HG02885 (cell line): ENCODE data around the gene PRIMA1.

Experiments
- ATAC-seq: cut with Tn5 transposase; IDR thresholded peaks from one replicate; pipeline ENCODE4 v1.9.1; 2021; ENCODE audit warnings: mild to moderate bottlenecking; ENCODE audit not compliant: unreplicated experiment, poor library complexity

PRIMA1 gene

GRCh38 chr14:93734086-93734822 is 54.0 kb downstream of the PRIMA1 start:
- ATAC-seq, result no peak

- no peak for ATAC-seq
Measured at GRCh38 chr14:93733631-93734030, 54.7 kb downstream of the PRIMA1 start.

GRCh38 chr14:93733231-93733630 is 55.1 kb downstream of the PRIMA1 start:
- no peak for ATAC-seq

- no peak for ATAC-seq
Measured at GRCh38 chr14:93732524-93732923, 55.8 kb downstream of the PRIMA1 start.

- ATAC-seq, result no peak
Measured at GRCh38 chr14:93731753-93732152, 56.5 kb downstream of the PRIMA1 start.

GRCh38 chr14:93729993-93730392 is 58.3 kb downstream of the PRIMA1 start:
- no peak for ATAC-seq

GRCh38 chr14:93728651-93729016 is 59.7 kb downstream of the PRIMA1 start:
- ATAC-seq, result no peak

- no peak for ATAC-seq
Measured at GRCh38 chr14:93727917-93728650, 60.2 kb downstream of the PRIMA1 start.

GRCh38 chr14:93727039-93727740 is 61.1 kb downstream of the PRIMA1 start:
- ATAC-seq, result no peak

GRCh38 chr14:93725993-93726392 is 62.3 kb downstream of the PRIMA1 start:
- ATAC-seq, result no peak

- ATAC-seq, result no peak
Measured at GRCh38 chr14:93725002-93725582, 63.2 kb downstream of the PRIMA1 start.

GRCh38 chr14:93723001-93723400 is 65.3 kb downstream of the PRIMA1 start:
- no peak for ATAC-seq

GRCh38 chr14:93720981-93721483 is 67.3 kb downstream of the PRIMA1 start:
- ATAC-seq, result no peak

- ATAC-seq, result no peak
Measured at GRCh38 chr14:93720076-93720815, 68.0 kb downstream of the PRIMA1 start.

GRCh38 chr14:93719256-93719655 is 69.0 kb downstream of the PRIMA1 start:
- no peak for ATAC-seq

- no peak for ATAC-seq
Measured at GRCh38 chr14:93717668-93718320, 70.5 kb downstream of the PRIMA1 start.

- no peak for ATAC-seq
Measured at GRCh38 chr14:93716746-93717667, 71.3 kb downstream of the PRIMA1 start.

GRCh38 chr14:93716002-93716745 is 72.1 kb downstream of the PRIMA1 start:
- ATAC-seq, result no peak
